ENCODE results near the gene TRIM17. TPM values are rescaled to one million over a fixed set of nuclear protein-coding genes. Genes with fewer than 3 reads are reported as not detected.

The TRIM17 gene
- total RNA-seq, 1 experiment from 2014 or later = not detected

DNA sequence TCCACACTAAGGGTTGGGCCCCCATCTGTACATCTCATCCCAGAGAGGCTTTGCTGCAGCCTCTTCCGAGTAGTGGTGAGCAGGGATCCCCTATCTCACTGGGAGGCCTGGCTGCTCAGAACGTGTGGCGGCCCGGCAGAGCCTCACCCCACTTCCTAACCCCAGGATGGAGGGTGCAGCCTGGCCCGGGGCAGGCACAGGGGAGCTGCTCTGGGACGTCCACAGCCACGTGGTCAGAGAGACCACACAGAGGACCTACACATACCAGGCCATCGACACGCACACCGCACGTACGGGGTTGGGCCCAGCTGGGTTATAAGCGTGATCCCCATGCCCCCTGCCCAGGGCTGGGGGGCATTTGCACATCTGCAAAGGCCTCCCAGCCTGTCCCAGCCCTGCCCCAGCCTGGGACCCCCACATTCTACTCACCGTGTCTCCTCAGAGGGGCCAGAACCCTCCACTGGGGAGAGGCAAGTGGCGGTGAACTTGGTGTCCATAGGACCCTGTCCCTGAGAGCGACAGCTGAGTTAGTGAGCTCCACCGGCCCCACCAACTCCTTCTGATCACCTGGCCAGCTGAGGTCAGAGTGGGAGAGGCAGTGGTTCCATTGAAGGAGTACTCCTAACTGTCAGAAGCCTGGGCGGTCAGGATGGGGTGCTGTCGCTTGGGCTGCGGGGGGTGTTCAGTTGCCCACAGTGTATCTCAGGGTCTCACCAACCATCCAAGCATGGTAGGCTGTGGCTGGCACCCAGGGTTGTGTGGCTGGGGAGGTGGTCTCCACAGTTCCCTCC, 51.2 kb downstream of the TRIM17 start:
- no peak overlapping the region for H3K9ac ChIP-seq (ENCODE audit: low read length)
- no peak for DNase-seq
- no peaks in the 10 kb centered on the region for H4K20me1 ChIP-seq (ENCODE audit: low read length)
- POLR2A ChIA-PET (ENCODE audit: unreplicated experiment) = no interaction called here
- no peaks in the 10 kb centered on the region for H3F3A ChIP-seq (ENCODE audit: low read length, unreplicated experiment)
- no peak overlapping the region for H3K4me3 ChIP-seq (ENCODE audit: low read length)
- ATAC-seq = no peak
- no peaks in the 10 kb centered on the region for H3K36me3 ChIP-seq (ENCODE audit: low read depth, low read length)
- TF ChIP-seq EZH2phosphoT487 (IDR thresholded peaks at IDR 0.05; ENCODE audit: borderline replicate concordance, low read length) (no peak), EZH2 (IDR thresholded peaks at IDR 0.05; ENCODE audit: low read length, unreplicated experiment) (no peak)
- TF ChIP-seq, protein P1, sequence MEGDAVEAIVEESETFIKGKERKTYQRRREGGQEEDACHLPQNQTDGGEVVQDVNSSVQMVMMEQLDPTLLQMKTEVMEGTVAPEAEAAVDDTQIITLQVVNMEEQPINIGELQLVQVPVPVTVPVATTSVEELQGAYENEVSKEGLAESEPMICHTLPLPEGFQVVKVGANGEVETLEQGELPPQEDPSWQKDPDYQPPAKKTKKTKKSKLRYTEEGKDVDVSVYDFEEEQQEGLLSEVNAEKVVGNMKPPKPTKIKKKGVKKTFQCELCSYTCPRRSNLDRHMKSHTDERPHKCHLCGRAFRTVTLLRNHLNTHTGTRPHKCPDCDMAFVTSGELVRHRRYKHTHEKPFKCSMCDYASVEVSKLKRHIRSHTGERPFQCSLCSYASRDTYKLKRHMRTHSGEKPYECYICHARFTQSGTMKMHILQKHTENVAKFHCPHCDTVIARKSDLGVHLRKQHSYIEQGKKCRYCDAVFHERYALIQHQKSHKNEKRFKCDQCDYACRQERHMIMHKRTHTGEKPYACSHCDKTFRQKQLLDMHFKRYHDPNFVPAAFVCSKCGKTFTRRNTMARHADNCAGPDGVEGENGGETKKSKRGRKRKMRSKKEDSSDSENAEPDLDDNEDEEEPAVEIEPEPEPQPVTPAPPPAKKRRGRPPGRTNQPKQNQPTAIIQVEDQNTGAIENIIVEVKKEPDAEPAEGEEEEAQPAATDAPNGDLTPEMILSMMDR (conservative IDR thresholded peaks at IDR 0.05; ENCODE audit: low read depth, low read length) = no peak
- no peak overlapping the region for H3K27ac ChIP-seq (ENCODE audit: low read length)
- H3K4me2 ChIP-seq (ENCODE audit: low read length) = no peak overlapping the region
- no TSS peak for BruUV-seq (replicated peaks)
- intact Hi-C loops (cut with micrococcal nuclease) = no loop called here
- H3K27me3 ChIP-seq (ENCODE audit: low read length) = no peaks in the 10 kb centered on the region
- H3K79me2 ChIP-seq (ENCODE audit: low read length) = no peaks in the 10 kb centered on the region
- no peak overlapping the region for H2AFZ ChIP-seq (ENCODE audit: low read length)
- H3K9me2 ChIP-seq (replicated peaks; ENCODE audit: low read length) = no peaks in the 10 kb centered on the region
- no peaks in the 10 kb centered on the region for H3K9me3 ChIP-seq (ENCODE audit: low read length)
- CTCF ChIA-PET = no interaction called here
- peaks cover 11% of the 10 kb centered on the region for H3K4me1 ChIP-seq (ENCODE audit: insufficient read depth, low read length)

DNA sequence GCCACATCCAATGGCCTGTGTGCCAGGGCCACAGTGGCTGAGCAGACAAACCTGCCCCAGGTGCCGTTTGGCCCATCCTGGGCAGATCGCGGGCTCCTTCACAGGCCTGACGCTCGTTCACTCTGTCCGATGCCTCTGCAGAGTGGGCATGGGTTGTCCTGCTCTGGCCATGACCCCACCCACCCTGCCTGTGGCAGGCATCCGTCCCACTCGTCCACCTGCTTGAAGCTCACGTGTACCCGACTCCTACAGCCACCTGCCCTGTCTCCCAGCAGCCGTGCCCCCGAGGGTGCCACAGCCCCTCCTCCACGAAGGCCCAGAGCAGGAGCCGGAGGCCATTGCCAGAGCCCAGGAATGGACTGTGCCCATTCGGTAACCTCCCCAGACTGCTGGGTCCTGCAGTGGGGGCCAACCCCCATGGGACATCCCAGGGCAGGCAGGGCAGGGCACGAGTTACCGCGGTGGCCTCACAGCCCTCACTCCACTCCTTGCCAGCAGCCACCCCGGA, 51.9 kb downstream of the TRIM17 start:
- no peak for ATAC-seq
- no peak for TF ChIP-seq EZH2phosphoT487 (IDR thresholded peaks at IDR 0.05; ENCODE audit: borderline replicate concordance, low read length)
- no peak for TF ChIP-seq EZH2 (IDR thresholded peaks at IDR 0.05; ENCODE audit: low read length, unreplicated experiment)
- TF ChIP-seq, protein P1 (conservative IDR thresholded peaks at IDR 0.05; ENCODE audit: low read depth, low read length) = no peak

DNA sequence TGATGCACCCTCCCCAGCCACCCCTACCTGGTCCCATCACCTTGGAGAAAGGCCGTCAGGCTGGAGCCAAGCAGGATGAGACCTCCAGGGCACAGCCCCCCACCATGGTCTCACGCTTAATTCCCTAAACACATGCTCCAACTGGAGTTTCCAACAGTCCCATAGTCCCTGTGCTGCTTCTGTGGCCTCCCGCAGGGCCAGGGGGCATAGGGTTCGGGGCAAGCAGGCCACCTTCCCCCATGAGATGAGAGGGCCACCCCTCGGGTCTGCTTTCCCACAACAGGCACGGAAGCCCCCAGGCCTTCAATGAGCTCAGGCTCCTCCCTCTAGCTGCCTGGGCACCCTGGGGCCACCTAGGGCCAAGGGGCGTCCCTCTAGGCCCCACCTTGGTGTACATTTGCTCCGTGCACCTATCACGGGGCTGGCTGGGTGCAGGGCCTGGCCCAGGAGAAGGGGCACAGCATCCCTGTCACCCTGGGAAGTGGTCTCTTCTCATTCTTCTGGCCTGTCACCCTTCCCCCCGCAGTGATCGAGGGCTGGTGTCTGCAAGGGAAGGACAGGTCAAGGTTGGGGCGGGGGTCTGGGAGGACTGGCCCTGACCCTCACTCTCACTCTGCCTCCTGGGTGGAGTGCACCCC, 52.5 kb downstream of the TRIM17 start:
- no peaks in the 10 kb centered on the region for H3K79me2 ChIP-seq (ENCODE audit: low read length)
- no TSS peak for BruUV-seq (replicated peaks)

More for the DNA sequence above, 51.9 kb downstream of the TRIM17 start:
- Histone ChIP-seq H3K4me1 (ENCODE audit: insufficient read depth, low read length) (peaks cover 10% of the 10 kb centered on the region), H3K9ac (ENCODE audit: low read length) (no peak overlapping the region), H3K79me2 (ENCODE audit: low read length) (no peaks in the 10 kb centered on the region), H3K4me2 (ENCODE audit: low read length) (no peak overlapping the region), H3K9me2 (replicated peaks; ENCODE audit: low read length) (no peaks in the 10 kb centered on the region), H4K20me1 (ENCODE audit: low read length) (no peaks in the 10 kb centered on the region), H3K4me3 (ENCODE audit: low read length) (no peak overlapping the region), H3K36me3 (ENCODE audit: low read depth, low read length) (no peaks in the 10 kb centered on the region), H3F3A (ENCODE audit: low read length, unreplicated experiment) (no peaks in the 10 kb centered on the region), H3K27ac (ENCODE audit: low read length) (no peak overlapping the region), H2AFZ (ENCODE audit: low read length) (no peak overlapping the region), H3K9me3 (ENCODE audit: low read length) (no peaks in the 10 kb centered on the region), H3K27me3 (ENCODE audit: low read length) (no peaks in the 10 kb centered on the region)
- intact Hi-C loops (cut with micrococcal nuclease) = no loop called here
- no peak for DNase-seq
- ChIA-PET POLR2A (ENCODE audit: unreplicated experiment) (no interaction called here), CTCF (no interaction called here)
- BruUV-seq (replicated peaks) = no TSS peak

More for the DNA sequence above, 52.5 kb downstream of the TRIM17 start:
- Histone ChIP-seq H3K4me1 (ENCODE audit: insufficient read depth, low read length) (peaks cover 10% of the 10 kb centered on the region), H2AFZ (ENCODE audit: low read length) (no peak overlapping the region), H3K27ac (ENCODE audit: low read length) (no peak overlapping the region), H3K9ac (ENCODE audit: low read length) (no peak overlapping the region), H3K36me3 (ENCODE audit: low read depth, low read length) (no peaks in the 10 kb centered on the region), H3K27me3 (ENCODE audit: low read length) (no peaks in the 10 kb centered on the region), H4K20me1 (ENCODE audit: low read length) (no peaks in the 10 kb centered on the region), H3K9me2 (replicated peaks; ENCODE audit: low read length) (no peaks in the 10 kb centered on the region), H3K4me2 (ENCODE audit: low read length) (no peak overlapping the region), H3K9me3 (ENCODE audit: low read length) (no peaks in the 10 kb centered on the region), H3F3A (ENCODE audit: low read length, unreplicated experiment) (no peaks in the 10 kb centered on the region), H3K4me3 (ENCODE audit: low read length) (no peak overlapping the region)
- no peak for TF ChIP-seq EZH2 (IDR thresholded peaks at IDR 0.05; ENCODE audit: low read length, unreplicated experiment)
- no peak for TF ChIP-seq EZH2phosphoT487 (IDR thresholded peaks at IDR 0.05; ENCODE audit: borderline replicate concordance, low read length)
- TF ChIP-seq, protein P1 (conservative IDR thresholded peaks at IDR 0.05; ENCODE audit: low read depth, low read length) = no peak
- intact Hi-C loops (cut with micrococcal nuclease) = no loop called here
- ChIA-PET CTCF (no interaction called here), POLR2A (ENCODE audit: unreplicated experiment) (no interaction called here)
- no peak for DNase-seq
- ATAC-seq = no peak

Data from PC-3 (cell line).